MM.1S (cell line): ENCODE measurements around the gene WSB2.
"Not testable (repeated sequence)": the region's sequence is repeated elsewhere in the genome, so short reads cannot be mapped to it uniquely, and the experiment has no call there.

Experiments
- DNase-seq: peaks from one replicate; pipeline ENCODE4 v3.0.0-alpha.2; 2015
- H2AFZ ChIP-seq: fragments of 300-600 bp; sonication (generic); 2 replicates; pipeline ENCODE4 v1.6.0; 2016; ENCODE audit warnings: antibody characterized with exemption, low read length
- H3F3A ChIP-seq: fragments of 300-600 bp; sonication (generic); 2 replicates; pipeline ENCODE4 v1.6.1; 2016; ENCODE audit warnings: mild to moderate bottlenecking, antibody characterized with exemption, low read length, moderate library complexity, mixed read lengths; ENCODE audit not compliant: insufficient read depth
- H3K27ac ChIP-seq: fragments of 300-600 bp; sonication (generic); 2 replicates; pipeline ENCODE4 v1.5.1; 2016; ENCODE audit warnings: mild to moderate bottlenecking, low read length
- H3K27me3 ChIP-seq: fragments of 300-600 bp; sonication (generic); replicated peaks from 2 replicates; pipeline ENCODE4 v1.6.0; 2016; ENCODE audit warnings: low read length; ENCODE audit not compliant: insufficient read depth
- H3K36me3 ChIP-seq: fragments of 300-600 bp; sonication (generic); replicated peaks from 2 replicates; pipeline ENCODE4 v1.6.1; 2016; ENCODE audit warnings: mild to moderate bottlenecking, low read length, mixed read lengths; ENCODE audit not compliant: insufficient read depth
- H3K4me1 ChIP-seq: fragments of 300-600 bp; sonication (generic); 2 replicates; pipeline ENCODE4 v1.6.1; 2016; ENCODE audit warnings: low read length, mixed read lengths
- H3K4me2 ChIP-seq: fragments of 300-600 bp; sonication (generic); 2 replicates; pipeline ENCODE4 v1.6.0; 2016; ENCODE audit warnings: low read depth, low read length
- H3K4me3 ChIP-seq: fragments of 300-600 bp; sonication (generic); 2 replicates; pipeline ENCODE4 v1.5.1; 2016; ENCODE audit warnings: low read length, mixed read lengths
- H3K79me2 ChIP-seq: fragments of 300-600 bp; sonication (generic); 2 replicates; pipeline ENCODE4 v1.6.1; 2016; ENCODE audit warnings: mixed run types, low read length, mixed read lengths
- H3K9ac ChIP-seq: fragments of 300-600 bp; sonication (generic); 2 replicates; pipeline ENCODE4 v1.6.1; 2016; ENCODE audit warnings: low read length, mixed read lengths
- H3K9me2 ChIP-seq: fragments of 300-600 bp; sonication (generic); replicated peaks from 2 replicates; pipeline ENCODE4 v1.6.1; 2016; ENCODE audit warnings: mild to moderate bottlenecking, low read length, mixed read lengths; ENCODE audit not compliant: insufficient read depth
- H3K9me3 ChIP-seq: fragments of 300-600 bp; sonication (generic); replicated peaks from 2 replicates; pipeline ENCODE4 v1.6.1; 2016; ENCODE audit warnings: mild to moderate bottlenecking, low read length, mixed read lengths; ENCODE audit not compliant: insufficient read depth
- H4K20me1 ChIP-seq: fragments of 300-600 bp; sonication (generic); 2 replicates; pipeline ENCODE4 v1.6.1; 2016; ENCODE audit warnings: mild to moderate bottlenecking, low read length, moderate library complexity, mixed read lengths; ENCODE audit not compliant: insufficient read depth
- EZH2 ChIP-seq: fragments of 300-600 bp; sonication (generic); optimal IDR thresholded peaks from 2 replicates; pipeline ENCODE3; 2017; ENCODE audit warnings: low read depth, mild to moderate bottlenecking, antibody characterized with exemption, low read length, mixed read lengths
- EZH2phosphoT487 ChIP-seq: fragments of 300-600 bp; sonication (generic); IDR thresholded peaks from 2 replicates; pipeline ENCODE4 v1.6.1; 2018; ENCODE audit warnings: antibody characterized with exemption, low read length
- TF ChIP-seq, protein P1 (sequence below): fragments of 300-600 bp; sonication (generic); IDR thresholded peaks from 2 replicates; pipeline ENCODE4 v1.5.1; 2016; ENCODE audit warnings: antibody characterized with exemption, low read length, mixed read lengths

Gene WSB2

GRCh38 chr12:118089782-118090181 lies 28.8 kb upstream of the WSB2 start:
- TF ChIP-seq EZH2 (no peak), EZH2phosphoT487 (no peak)
- TF ChIP-seq, protein P1, sequence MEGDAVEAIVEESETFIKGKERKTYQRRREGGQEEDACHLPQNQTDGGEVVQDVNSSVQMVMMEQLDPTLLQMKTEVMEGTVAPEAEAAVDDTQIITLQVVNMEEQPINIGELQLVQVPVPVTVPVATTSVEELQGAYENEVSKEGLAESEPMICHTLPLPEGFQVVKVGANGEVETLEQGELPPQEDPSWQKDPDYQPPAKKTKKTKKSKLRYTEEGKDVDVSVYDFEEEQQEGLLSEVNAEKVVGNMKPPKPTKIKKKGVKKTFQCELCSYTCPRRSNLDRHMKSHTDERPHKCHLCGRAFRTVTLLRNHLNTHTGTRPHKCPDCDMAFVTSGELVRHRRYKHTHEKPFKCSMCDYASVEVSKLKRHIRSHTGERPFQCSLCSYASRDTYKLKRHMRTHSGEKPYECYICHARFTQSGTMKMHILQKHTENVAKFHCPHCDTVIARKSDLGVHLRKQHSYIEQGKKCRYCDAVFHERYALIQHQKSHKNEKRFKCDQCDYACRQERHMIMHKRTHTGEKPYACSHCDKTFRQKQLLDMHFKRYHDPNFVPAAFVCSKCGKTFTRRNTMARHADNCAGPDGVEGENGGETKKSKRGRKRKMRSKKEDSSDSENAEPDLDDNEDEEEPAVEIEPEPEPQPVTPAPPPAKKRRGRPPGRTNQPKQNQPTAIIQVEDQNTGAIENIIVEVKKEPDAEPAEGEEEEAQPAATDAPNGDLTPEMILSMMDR, result no peak
- Histone ChIP-seq H2AFZ (no peak overlapping the region), H4K20me1 (no peaks in the 10 kb centered on the region), H3K9me3 (no peaks in the 10 kb centered on the region), H3K9me2 (no peaks in the 10 kb centered on the region), H3K4me2 (no peak overlapping the region), H3K4me1 (no peaks in the 10 kb centered on the region), H3K27me3 (no peaks in the 10 kb centered on the region), H3K9ac (no peak overlapping the region), H3K4me3 (no peak overlapping the region), H3K36me3 (no peaks in the 10 kb centered on the region), H3F3A (no peaks in the 10 kb centered on the region), H3K27ac (no peak overlapping the region), H3K79me2 (no peaks in the 10 kb centered on the region)
- DNase-seq, result no peak

DNA sequence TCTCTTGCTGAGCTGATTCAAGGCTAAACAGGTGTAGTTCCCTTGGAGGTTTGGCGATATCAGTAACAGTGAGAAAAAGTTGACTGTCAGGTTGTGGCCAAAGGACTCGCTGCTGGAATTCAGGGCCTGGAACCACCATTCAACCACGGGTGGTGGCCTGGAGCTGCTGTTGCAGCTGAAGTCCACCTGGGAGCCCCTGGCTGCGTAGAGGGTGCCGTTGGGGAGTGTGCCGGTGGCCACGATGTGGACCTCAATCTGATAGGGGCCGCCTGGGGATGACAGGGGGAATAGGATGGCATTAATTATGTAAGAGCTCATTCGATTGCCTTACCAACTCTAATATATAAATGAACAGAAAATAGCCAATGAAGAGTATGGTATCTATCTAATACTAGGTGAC lies 21.2 kb upstream of the WSB2 start:
- H3K9ac ChIP-seq, result no peak overlapping the region
- no peaks in the 10 kb centered on the region for H3K9me2 ChIP-seq
- H3K27me3 ChIP-seq, result no peaks in the 10 kb centered on the region
- H3F3A ChIP-seq, result no peaks in the 10 kb centered on the region
- H4K20me1 ChIP-seq, result no peaks in the 10 kb centered on the region
- no peaks in the 10 kb centered on the region for H3K4me1 ChIP-seq
- TF ChIP-seq EZH2phosphoT487 (no peak), EZH2 (no peak)
- TF ChIP-seq, protein P1, result no peak
- H3K79me2 ChIP-seq, result no peaks in the 10 kb centered on the region
- H3K4me3 ChIP-seq, result no peak overlapping the region
- no peak overlapping the region for H2AFZ ChIP-seq
- H3K9me3 ChIP-seq, result no peaks in the 10 kb centered on the region
- no peaks in the 10 kb centered on the region for H3K36me3 ChIP-seq
- no peak overlapping the region for H3K4me2 ChIP-seq
- no peak for DNase-seq
- H3K27ac ChIP-seq, result no peak overlapping the region

GRCh38 chr12:118081521-118081920 lies 20.5 kb upstream of the WSB2 start:
- not testable (repeated sequence) for H3K4me2 ChIP-seq, H4K20me1 ChIP-seq, H3K79me2 ChIP-seq, H3K4me1 ChIP-seq, H3F3A ChIP-seq, H3K36me3 ChIP-seq, H3K9me3 ChIP-seq, H3K4me3 ChIP-seq, H3K27ac ChIP-seq, H3K9ac ChIP-seq, DNase-seq, H3K27me3 ChIP-seq, H3K9me2 ChIP-seq, H2AFZ ChIP-seq

GRCh38 chr12:118073768-118074167 lies 12.8 kb upstream of the WSB2 start:
- no peak overlapping the region for H3K27ac ChIP-seq
- no peaks in the 10 kb centered on the region for H3K36me3 ChIP-seq
- H3F3A ChIP-seq, result no peaks in the 10 kb centered on the region

More at GRCh38 chr12:118073768-118074167, 12.8 kb upstream of the WSB2 start:
- Histone ChIP-seq H4K20me1 (no peaks in the 10 kb centered on the region), H3K79me2 (no peaks in the 10 kb centered on the region), H3K9me3 (no peaks in the 10 kb centered on the region), H3K27me3 (no peaks in the 10 kb centered on the region), H3K9ac (no peak overlapping the region), H2AFZ (no peak overlapping the region), H3K4me1 (no peaks in the 10 kb centered on the region), H3K4me3 (no peak overlapping the region), H3K9me2 (no peaks in the 10 kb centered on the region), H3K4me2 (no peak overlapping the region)
- DNase-seq, result no peak
- TF ChIP-seq EZH2, result no peak
- TF ChIP-seq, protein P1, result no peak
- no peak for TF ChIP-seq EZH2phosphoT487
